ENCODE data around the gene TPGS1.

- no peak for TF ChIP-seq CTCF (IDR thresholded peaks at IDR 0.05; ENCODE audit: extremely low read depth in 1 of 2, insufficient read depth in 1 of 2, low read depth in 1 of 2, low read length in 2 of 2)
- TF ChIP-seq MYC (IDR thresholded peaks at IDR 0.05; ENCODE audit: low read depth, low read length): no peak
- no peak for TF ChIP-seq POLR2A (IDR thresholded peaks at IDR 0.05; ENCODE audit: low read depth, low read length)
- no peak for TF ChIP-seq EZH2 (IDR thresholded peaks at IDR 0.05; ENCODE audit: borderline replicate concordance, low read depth, low read length, severe bottlenecking)
- no peak for TF ChIP-seq JUN (IDR thresholded peaks at IDR 0.05; ENCODE audit: borderline replicate concordance, insufficient read depth, insufficient read length, low read depth)
- no peak for TF ChIP-seq MAX (IDR thresholded peaks at IDR 0.05; ENCODE audit: insufficient read depth, insufficient read length)
- TF ChIP-seq FOS (IDR thresholded peaks at IDR 0.05; ENCODE audit: borderline replicate concordance, insufficient read depth, low read length): no peak
Observed at GRCh38 chr19:554817-555216, 47.5 kb downstream of the TPGS1 start.

All from endothelial cell of umbilical vein (primary cell).